Retina (tissue), 1 donor: Measurements from ENCODE around the gene F13B.
"Not testable (repeated sequence)": the region's sequence is repeated elsewhere in the genome, so short reads cannot be mapped to it uniquely, and the experiment has no call there.

Experiments
- DNase-seq: peaks from one replicate; pipeline ENCODE4 v3.0.0-alpha.2; 2016

The F13B gene

DNA sequence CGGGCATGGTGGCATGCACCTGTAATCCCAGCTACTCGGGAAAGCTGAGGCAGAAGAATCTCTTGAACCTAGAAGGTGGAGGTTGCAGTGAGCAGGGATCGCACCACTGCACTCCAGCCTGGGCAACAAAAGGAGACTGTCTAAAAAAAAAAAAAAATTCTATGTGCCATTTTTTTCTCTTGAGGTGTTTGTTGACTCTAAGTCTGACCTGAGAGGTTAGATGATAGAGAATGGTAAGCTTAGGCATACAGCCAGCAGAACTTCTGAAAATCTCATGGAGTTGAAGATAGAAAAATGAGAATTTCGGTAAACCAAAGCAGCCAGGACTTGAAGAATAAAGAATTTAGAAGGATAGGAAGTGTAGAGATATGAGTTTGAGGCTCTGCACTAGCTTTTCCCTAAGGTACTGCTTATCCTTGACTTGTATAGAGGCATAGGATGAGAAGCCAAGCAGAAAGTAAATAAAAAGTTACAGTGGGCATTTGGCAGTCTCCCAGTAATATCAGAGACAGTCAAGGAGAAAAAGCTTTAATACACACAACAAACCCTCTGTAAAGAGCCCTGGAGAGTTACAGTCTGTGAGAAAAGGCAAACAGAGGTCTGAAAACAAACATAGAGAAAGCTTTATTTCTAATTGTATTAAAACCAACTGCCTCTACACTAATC, 24.3 kb downstream of the F13B start:
- DNase-seq: no peak

DNA sequence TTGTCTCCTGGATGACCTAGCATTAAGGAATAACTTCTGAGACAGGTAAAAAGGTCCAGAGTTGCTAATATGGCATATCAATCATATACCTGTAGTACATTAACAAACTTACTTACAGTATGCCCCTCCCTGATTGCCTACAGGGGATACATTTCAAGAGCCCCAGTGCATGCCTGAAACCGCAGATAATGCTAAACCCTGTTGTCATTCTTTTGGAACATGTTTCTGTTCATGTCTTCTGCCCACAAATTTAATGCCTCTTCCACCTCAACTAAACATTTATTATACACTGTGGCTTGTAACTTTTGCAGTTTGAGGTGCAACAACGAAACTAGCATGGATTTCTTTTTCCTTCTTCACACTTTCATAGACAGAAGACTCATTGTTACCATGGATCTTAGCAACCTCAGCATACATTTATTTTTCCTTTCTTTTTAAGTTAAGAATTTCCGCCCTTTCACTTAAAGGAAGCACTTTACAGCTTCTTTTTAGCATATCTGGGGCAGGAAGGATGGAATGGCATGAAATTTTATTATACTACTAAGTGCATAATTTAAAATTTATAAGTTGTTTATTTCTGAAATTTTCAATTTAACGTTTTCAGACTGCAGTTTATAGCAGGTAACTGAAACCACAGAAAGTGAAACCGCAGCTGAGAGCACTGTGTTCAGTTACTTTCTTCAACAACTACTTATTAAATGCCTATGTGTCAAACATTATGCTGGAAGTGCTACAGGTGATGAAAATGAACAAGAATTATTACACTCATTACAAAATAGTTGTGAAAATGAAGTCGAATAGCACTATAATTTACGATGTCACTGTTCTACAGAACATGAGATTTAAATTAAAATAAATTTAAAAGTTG, 25.3 kb downstream of the F13B start:
- DNase-seq: no peak

DNA sequence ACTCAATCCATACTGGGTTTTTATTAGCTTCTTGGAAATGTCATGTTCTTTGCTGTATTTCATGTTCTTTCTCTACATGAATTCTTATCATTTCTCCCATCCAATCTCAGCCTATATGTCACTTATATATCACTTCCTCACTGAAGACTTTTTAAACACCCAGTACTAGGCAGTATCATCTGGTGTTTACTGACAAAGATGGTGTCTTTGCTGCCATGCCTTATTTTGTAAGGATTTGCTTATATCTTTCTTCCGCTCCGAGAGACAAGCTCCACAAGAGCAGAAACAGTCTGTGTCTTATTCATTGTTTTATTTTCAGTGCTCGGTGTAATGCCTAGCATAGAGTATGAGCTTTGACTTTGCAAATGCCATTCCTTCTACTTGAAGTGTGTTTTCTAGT, 30.2 kb downstream of the F13B start:
- no peak for DNase-seq

DNA sequence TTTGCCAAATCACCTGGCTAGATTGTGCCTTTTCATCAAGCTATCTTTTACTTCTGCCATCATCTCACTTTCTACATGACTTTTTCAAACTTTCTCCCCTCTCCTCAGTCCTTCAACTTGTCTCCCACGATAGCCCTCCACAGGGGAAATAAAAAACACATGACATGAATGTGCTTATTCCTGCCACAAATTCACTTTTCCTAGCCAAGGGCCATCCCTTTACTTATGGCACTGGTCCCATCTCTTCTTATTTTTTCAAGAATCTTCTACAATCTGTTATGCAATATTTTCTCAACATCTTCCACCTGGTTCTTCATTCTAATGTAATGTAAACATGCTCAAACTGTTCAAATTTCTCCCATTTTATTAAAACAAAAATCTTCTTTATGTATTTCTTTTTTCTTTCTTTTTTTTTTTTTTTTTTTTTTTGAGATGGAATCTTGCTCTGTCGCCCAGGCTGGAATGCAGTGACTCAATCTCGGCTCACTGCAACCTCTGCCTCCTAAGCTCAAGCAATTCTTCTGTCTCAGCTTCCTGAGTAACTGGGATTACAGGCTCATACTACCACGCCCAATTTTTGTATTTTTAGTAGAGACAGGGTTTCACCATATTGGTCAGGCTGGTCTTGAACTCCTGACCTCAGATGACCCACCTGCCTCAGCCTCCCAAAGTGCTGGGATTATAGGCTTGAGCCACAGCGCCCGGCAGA, 32.3 kb downstream of the F13B start:
- DNase-seq: not testable (repeated sequence)

DNA sequence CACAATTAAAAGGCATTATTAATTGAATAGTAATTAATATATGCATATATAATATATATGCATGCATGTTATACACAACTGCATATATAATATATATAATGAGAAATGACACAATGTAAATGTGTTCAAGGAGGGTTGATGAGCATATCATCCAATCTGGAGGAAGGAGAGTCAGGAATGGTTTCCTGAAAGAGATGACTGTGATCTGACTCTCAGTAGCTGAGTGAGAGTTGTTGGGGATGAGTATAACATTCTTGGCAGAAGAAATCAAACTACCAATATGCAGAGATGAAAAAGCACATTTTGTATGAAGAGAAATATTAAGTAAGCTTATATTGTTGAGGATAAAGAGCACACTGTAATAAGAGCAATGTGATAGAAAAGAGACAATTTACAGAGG, 37.3 kb downstream of the F13B start:
- DNase-seq: no peak

DNA sequence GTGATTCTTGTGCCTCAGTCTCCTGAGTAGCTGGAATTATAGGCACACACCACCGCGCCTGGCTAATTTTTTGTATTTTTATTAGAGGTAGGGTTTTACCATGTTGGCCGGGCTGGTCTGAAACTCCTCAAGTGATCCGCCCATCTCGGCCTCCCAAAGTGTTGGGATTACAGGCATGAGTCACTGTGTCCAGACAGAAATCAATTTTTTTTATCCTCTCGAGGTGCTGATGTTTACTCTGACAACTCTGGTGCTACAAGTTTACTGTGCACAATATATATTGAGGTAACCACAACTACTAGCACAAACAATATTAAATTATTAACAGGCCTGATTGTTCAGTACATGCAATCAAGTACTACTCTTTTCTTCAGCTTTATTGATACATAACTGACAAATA, 39.7 kb downstream of the F13B start:
- no peak for DNase-seq

DNA sequence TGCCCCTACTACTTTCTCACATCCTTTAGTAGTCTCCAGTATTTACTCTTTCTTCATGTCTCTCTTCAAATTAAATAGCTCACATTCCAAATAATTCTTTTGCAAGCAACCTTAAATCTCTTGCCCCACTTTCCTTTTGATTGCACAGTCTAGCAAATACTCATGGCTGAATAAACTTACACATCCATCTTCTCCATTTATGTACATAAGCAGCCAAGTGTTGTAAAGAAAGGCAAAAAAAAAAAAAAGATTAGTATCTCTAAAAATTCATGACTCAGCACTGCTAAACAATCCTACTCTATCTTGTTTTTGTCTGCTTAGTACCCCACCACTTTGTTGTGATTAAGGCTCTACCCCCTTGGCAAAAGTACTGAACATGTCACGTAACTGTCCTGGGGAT, 42.6 kb downstream of the F13B start:
- DNase-seq: no peak

DNA sequence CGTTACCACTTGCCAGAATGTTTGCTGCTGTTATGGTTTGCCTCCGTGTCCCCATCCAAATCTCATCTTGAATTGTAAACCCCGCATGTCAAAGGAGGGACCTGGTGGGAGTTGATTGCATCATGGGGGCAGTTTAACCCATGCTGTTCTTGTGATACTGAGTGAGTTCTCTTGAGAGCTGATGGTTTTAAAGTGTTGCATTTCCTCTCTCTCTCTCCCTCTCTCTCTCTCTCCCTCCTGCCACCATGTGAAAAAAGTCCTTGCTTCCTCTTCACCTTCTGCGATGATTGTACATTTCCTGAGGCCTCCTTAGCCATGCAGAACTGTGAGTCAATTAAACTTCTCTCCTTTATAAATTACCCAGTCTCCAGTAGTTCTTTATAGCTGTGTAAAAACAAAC, 45.3 kb downstream of the F13B start:
- DNase-seq: no peak

DNA sequence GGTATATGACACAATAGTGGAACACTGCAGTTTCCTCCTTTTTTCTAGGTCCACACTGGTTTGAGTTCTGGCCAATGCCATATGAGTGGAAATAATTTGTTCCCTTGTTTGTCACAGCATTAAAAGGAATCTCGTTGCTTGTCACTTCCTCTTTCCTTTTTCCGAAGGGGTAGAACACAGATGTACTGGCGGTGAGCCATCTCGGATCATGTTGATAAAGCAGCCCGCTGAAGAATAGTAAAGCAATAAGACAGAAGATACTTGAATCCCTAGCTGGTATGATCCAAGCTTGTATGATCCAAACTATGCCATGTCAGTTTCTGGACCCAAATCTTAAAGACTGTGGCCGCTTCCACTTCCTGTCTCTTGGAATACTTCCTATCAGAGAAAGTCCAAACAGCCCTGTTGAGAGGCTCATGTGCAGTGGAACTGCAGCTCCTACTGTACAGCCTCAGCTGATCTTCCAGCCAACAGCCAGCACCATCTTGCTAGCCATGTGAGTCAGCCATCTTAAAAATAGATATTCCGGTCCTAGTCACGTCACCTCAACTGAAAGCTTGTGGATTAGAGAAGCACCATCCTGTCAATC, 49.4 kb downstream of the F13B start:
- DNase-seq: no peak

DNA sequence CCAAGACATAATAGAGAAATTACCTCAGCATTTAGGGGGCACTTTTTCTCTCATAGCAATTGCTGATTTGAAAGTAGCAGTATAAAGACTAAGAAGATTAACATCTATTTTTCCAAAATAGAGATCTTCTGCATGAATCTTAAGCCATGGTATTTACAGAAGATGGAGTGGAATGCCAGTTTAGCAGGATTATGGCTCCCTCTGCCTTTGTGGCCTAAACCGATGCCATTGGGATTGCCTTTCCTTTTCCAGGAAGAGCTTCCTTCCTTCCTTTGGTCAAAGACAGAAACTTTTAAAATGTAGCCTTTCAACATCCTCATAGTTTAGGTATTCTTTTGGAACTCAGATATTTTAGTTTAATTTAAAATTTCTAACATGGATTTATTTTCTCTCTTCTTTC, 50.3 kb downstream of the F13B start:
- DNase-seq: no peak

DNA sequence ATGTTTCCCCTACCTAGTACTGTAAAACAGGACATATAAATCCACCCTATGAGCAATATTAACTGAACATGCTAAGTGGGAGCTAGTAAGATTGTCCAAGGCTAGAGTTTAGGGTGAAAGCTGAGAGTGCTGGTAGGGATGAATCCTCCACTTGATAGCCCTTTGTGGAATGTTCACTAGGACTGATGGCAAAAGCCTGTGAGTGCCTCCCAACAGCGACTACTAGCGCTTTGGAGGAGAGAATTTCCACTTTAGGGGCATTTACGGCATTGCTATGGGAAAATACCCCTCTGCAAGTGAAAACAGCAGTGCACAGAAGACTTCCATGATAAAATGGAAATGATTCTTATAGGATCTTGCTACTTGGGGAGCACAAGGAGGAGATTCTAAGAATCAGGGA, 53.8 kb downstream of the F13B start:
- no peak for DNase-seq

DNA sequence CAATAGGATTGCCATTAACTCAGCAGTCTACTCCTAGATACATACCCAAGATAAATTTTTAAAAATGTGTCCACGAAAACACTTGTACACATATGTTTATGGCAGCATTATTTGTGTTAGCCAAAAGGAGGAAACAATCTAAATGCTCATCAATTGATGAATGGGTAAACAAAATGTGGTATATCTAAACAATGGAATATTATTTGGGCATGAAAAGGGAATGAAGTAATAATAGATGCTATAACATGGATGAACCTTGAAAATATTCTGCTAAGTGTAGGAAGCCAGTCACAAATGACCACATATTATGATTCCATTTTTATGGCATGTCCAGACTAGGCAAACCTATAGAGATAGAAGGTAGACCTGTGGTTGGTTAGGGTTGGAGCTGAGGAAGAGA, 55.4 kb downstream of the F13B start:
- DNase-seq: no peak

DNA sequence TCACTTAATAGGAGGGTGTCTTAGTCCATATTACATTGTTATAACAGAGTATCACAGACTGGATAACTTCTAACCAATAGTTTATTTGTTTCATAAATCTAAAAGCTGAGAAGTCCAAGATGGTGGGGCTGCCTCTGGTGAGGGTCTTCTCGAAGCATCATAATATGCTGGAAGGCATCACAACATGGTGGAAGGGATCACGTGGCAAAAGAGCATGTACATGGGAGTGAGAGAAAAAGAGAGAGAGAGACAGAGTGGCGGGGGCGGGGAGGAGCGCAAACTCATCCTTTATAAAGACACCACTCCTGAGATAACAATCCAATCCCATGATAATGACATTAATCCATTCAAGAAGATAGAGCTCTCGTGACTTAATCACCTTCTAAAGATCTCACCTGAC, 58.2 kb downstream of the F13B start:
- DNase-seq: no peak

DNA sequence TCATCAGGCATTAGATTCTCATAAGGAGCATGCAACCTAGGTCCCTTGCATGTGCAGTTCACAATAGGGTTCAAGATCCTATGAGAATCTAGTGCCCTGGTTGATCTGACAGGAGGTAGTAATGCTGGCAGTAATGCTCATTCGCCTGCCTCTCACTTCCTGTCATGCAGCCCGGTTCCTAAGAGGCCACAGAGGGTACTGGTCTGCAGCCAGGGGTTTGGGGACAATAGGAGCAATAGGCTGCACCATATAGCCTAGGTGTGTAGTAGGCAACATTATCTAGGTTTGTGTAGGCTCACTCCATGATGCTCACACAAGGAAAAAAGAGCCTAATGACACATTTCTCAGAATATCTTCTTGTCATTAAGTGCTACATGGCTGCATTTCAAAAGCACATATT, 63.9 kb downstream of the F13B start:
- no peak for DNase-seq

DNA sequence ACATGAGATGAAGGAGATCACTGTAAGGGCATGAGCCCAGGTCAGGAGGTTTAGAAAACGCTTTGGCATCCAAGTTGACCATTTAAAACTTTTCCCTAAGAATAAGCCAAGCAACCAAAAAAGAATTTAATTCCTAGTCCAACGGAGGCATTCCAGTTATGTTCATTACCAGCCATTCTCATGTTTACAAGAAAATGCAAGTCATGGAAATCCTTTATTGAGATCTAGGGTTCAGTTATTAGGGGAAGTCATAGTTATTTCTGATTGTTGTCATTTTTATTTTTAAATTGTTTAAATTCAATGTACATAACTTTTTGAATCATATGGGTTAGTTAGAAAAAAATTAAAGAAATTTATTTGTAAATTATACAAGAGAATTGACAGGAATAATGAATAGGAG, 65.2 kb downstream of the F13B start:
- no peak for DNase-seq

DNA sequence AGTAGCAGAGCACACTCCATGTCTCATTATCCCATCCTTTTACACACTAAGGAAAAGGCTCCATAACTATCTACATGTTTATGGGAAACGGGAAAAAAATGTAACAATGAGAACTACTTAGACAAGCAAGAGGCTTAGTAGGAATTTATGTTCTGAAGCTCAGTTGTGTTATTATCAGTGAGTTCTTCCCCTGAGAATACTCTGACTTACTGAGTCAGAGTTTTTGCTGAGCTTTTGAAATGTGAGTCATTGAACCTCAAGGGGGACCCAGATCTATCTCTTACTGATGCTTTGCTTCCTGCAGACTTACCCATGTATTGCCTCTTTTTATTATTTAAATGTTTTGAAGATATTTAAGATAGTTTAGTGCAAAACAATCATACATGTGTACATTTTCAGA, 69.6 kb downstream of the F13B start:
- DNase-seq: no peak

DNA sequence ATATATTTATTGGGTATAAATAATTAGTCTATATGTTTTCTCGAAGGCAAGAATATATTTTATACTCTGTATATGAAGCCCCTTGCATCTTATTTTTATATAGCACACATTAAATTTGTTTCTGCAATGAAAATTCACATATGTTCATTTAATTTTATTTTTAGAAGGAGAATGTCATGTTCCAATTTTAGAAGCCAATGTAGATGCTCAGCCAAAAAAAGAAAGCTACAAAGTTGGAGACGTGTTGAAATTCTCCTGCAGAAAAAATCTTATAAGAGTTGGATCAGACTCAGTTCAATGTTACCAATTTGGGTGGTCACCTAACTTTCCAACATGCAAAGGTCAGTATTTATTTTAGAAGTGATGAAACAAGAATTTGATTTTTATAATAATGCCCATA, 73.1 kb downstream of the F13B start:
- no peak for DNase-seq

DNA sequence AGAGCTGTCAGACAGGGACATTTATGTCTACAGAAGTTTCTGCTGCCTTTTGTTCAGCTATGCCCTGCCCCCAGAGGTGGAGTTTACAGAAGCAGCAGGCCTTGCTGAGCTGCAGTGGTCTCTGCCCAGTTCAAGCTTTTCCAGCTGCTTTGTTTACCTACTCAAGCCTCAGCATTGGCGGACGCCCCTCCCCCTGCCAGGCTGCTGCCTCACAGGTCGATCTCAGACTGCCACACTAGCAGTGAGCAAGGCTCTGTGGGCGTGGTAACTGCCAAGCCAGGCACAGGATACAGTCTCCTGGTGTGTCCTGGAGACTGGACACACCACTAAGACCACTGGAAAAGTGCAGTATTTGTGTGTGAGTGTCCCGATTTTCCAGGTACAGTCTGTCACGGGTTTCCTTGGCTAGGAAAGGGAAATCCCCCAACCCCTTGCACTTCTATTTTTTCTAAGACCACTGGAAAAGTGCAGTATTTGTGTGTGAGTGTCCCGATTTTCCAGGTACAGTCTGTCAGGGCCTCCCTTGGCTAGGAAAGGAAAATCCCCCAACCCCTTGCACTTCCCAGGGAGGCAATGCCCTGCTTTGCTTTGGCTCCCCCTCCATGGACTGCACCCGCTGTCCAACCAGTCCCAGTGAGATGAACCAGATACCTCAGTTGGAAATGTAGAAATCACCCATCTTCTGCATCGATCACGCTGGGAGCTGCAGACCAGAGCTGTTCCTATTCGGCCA, 75.0 kb downstream of the F13B start:
- DNase-seq: peak; percentile 22
